Mucosa of descending colon (tissue), 3 donors: ENCODE data around the gene CRPPA. TPM values are rescaled to one million over a fixed set of nuclear protein-coding genes. Genes with fewer than 3 reads are reported as not detected.

Source experiments
- ATAC-seq: fragments of 200-7000 bp; cut with Tn5 transposase; one replicate; pipeline ENCODE4 v1.9.1; 2020; ENCODE audit warnings: mild to moderate bottlenecking, moderate library complexity
- DNase-seq, 3 donors: peaks; one replicate each; pipeline ENCODE4 v3.0.0-alpha.2; 2020
- H3K36me3 ChIP-seq: fragments of 200-600 bp; one replicate; pipeline ENCODE4 v1.8.0; 2021; ENCODE audit warnings: low read depth, mild to moderate bottlenecking
- H3K4me1 ChIP-seq: fragments of 200-600 bp; one replicate; pipeline ENCODE4 v1.8.0; 2021; ENCODE audit warnings: low read depth, mild to moderate bottlenecking
- H3K4me3 ChIP-seq: fragments of 200-600 bp; one replicate; pipeline ENCODE4 v1.8.0; 2021; ENCODE audit warnings: mild to moderate bottlenecking
- H3K9me3 ChIP-seq: fragments of 200-600 bp; one replicate; pipeline ENCODE4 v1.8.0; 2021; ENCODE audit warnings: mild to moderate bottlenecking
- CTCF ChIP-seq: fragments of 200-600 bp; IDR thresholded peaks from one replicate; pipeline ENCODE4 v1.8.0; 2022; ENCODE audit warnings: antibody characterized with exemption, mild to moderate bottlenecking
- intact Hi-C, 2 donors: fragments of 100-400 bp; cut with DNase I in 1 of 2; cut with micrococcal nuclease in 1 of 2; formaldehyde crosslinking; loops; one replicate each; pipeline versions ENCODE4 v1.11.0 to v1.11.1; 2022; cut with DNase I, micrococcal nuclease
- total RNA-seq, 3 donors: library from RNA; stranded (reverse); fragmentation: NEBNext Ultra II Directional in 2 of 3; extraction: Animal tissue kit (Norgen Biotek cat#: 25700) in 2 of 3; gene quantifications; one replicate each; pipeline versions ENCODE4 v1.2.1 to v1.2.4, GENCODE V29; 2021 to 2023
- donor health status: DM: no; HTN: no; CAD: no; lungs with moderate emphysema.
- donor health status: DM: no; HTN: no; CAD: no.
- donor health status: DM: no; HTN: yes; CAD: no.

The CRPPA gene
- total RNA-seq, 3 donors from 2014 or later = 2.8 to 7.2 (median 2.9) TPM

- no peak for DNase-seq
- no peak for TF ChIP-seq CTCF
- H3K4me3 ChIP-seq = no peak overlapping the region
- peak; percentile 60 for ATAC-seq
- no peaks in the 10 kb centered on the region for H3K4me1 ChIP-seq
- H3K9me3 ChIP-seq = peaks cover 7% of the 10 kb centered on the region
- intact Hi-C loops = no loop called here
- H3K36me3 ChIP-seq = no peaks in the 10 kb centered on the region
These were observed 17.9 kb downstream of the CRPPA start for GRCh38 chr7:16403475-16403874.

GRCh38 chr7:16402940-16403339 lies 18.4 kb downstream of the CRPPA start:
- no peak for ATAC-seq
- Histone ChIP-seq H3K9me3 (peaks cover 7% of the 10 kb centered on the region), H3K4me3 (no peak overlapping the region), H3K36me3 (no peaks in the 10 kb centered on the region), H3K4me1 (no peaks in the 10 kb centered on the region)
- intact Hi-C loops = no loop called here
- no peak for TF ChIP-seq CTCF
- DNase-seq = no peak

GRCh38 chr7:16402091-16402490 lies 19.2 kb downstream of the CRPPA start:
- H3K4me1 ChIP-seq = no peaks in the 10 kb centered on the region
- H3K36me3 ChIP-seq = no peaks in the 10 kb centered on the region
- peaks cover 7% of the 10 kb centered on the region for H3K9me3 ChIP-seq
- no peak overlapping the region for H3K4me3 ChIP-seq
- TF ChIP-seq CTCF = no peak
- no peak for DNase-seq
- intact Hi-C loops = no loop called here
- ATAC-seq = peak; percentile 74

GRCh38 chr7:16400893-16401275 lies 20.5 kb downstream of the CRPPA start:
- intact Hi-C loops = no loop called here
- no peak for TF ChIP-seq CTCF
- H3K36me3 ChIP-seq = no peaks in the 10 kb centered on the region
- no peak overlapping the region for H3K4me3 ChIP-seq
- no peaks in the 10 kb centered on the region for H3K4me1 ChIP-seq
- DNase-seq = no peak
- peaks cover 7% of the 10 kb centered on the region for H3K9me3 ChIP-seq
- no peak for ATAC-seq

- peaks cover 7% of the 10 kb centered on the region for H3K9me3 ChIP-seq
- no peaks in the 10 kb centered on the region for H3K4me1 ChIP-seq
- TF ChIP-seq CTCF = no peak
- ATAC-seq (no peak), DNase-seq (no peak)
- H3K36me3 ChIP-seq = no peaks in the 10 kb centered on the region
- intact Hi-C loops = no loop called here
- H3K4me3 ChIP-seq = no peak overlapping the region
These were observed 21.1 kb downstream of the CRPPA start for GRCh38 chr7:16399916-16400892.
